ENCODE measurements around the gene NR2F6.

Gene NR2F6

DNA sequence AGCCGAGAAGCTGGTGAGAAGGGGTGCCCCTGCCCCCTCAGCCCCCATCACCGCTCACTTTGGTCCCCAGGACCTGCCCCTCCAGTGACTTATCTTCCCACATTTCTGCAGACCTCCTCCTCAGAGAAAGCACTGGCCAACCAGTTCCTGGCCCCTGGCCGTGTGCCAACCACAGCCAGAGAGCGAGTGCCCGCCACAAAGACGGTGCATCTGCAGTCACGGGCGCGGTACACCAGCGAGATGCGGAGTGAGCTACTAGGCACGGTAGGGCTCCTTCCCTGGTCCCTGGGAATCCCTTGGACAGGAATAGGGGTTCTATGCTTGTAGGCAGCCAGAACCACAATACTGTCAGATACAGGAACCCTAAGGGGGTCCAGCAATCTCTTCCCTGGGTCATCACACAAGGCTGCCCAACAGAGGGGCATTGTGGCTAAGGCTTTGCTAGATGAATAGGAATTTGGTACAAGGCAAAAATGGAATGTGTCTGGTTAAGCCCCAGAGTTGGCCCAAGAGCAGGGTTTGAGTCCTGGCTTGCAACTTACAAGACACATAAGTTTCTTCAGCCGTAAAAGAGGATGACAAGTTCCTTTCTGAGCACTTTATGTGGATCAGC, 29.6 kb downstream of the NR2F6 start:
- H3K4me3 ChIP-seq (ENCODE audit: low read length): peak overlapping the region; percentile 75
- TF ChIP-seq, protein P1, sequence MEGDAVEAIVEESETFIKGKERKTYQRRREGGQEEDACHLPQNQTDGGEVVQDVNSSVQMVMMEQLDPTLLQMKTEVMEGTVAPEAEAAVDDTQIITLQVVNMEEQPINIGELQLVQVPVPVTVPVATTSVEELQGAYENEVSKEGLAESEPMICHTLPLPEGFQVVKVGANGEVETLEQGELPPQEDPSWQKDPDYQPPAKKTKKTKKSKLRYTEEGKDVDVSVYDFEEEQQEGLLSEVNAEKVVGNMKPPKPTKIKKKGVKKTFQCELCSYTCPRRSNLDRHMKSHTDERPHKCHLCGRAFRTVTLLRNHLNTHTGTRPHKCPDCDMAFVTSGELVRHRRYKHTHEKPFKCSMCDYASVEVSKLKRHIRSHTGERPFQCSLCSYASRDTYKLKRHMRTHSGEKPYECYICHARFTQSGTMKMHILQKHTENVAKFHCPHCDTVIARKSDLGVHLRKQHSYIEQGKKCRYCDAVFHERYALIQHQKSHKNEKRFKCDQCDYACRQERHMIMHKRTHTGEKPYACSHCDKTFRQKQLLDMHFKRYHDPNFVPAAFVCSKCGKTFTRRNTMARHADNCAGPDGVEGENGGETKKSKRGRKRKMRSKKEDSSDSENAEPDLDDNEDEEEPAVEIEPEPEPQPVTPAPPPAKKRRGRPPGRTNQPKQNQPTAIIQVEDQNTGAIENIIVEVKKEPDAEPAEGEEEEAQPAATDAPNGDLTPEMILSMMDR (IDR thresholded peaks at IDR 0.05; ENCODE audit: insufficient read depth, low read depth, low read length, missing control alignments): no peak
- DNase-seq (ENCODE audit: low read depth): no peak

DNA sequence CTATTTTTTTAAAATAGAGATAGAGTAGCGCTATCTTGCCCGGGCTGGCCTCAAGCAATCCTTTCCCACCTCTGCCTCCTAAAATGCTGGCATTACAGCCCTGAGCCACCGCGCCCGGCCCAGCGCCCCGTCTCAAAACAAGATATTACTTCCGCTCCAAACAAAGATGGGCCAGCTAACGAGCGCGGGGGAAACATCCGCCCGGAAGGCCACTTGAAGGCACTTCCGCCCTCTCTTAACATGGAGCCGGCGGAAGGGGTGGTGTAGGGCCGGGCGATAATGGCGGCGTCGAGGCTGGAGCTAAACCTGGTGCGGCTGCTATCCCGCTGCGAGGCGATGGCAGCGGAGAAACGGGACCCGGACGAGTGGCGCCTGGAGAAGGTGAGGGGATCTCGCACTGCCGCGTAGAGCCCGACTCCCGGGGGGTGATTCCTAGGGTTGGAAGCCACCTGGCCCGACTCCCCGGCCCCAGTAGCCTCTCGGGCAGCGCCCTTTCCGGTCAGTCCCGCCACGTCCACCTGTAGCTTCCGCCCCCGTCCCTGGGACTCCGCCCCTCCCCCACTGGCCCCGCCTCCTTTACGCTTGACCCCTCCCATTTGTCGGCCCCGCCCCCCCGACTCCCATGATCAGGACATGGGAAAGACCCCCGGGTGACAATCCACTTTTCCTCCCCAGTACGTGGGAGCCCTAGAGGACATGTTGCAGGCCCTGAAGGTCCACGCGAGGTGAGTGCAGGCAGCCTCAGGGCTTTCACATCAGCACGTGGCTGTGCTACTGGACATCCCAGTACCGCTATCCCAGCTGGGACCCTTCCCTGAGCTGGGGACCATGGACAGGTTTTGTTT, 30.4 kb downstream of the NR2F6 start, which contains the start of gene USE1:
TSS of gene USE1 (plus strand) at position 231 of the 845 bp plus-strand sequence. CDS start at position 280, 49 bp downstream.
- TF ChIP-seq, protein P1 (IDR thresholded peaks at IDR 0.05; ENCODE audit: insufficient read depth, low read depth, low read length, missing control alignments): no peak
- DNase-seq (ENCODE audit: low read depth): peak; percentile 91
- H3K4me3 ChIP-seq (ENCODE audit: low read length): peak within 1 kb of the TSS; percentile 75

DNA sequence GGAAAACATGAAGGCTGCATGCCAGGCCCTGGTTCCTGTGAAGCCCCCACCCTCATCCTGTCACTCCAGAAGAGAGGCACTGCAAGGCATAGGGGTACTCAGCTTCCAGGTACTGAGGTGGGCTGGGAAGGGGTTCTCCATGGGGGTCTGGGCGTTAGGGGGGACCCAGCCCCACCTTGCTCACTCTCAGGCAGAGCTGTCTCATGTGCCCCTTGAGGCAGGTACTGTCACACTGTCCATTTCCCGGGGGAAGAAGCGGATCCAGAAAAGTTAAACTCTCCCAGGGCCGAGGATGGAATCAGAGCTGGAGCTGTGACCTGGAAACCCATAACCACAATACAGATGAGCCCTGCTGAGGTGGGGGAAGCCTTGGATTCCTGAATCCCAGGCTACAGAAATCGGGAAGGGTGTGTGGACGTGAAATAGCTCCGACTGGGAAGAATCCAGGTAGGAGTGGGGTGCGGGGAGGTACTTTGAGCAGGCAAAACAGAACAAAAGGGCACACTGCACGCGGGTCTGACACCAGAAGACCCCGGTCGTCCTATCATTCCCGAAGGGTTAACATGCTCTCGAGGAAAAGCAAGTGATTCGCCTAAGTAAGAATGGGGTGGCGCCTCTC, 31.1 kb downstream of the NR2F6 start:
- TF ChIP-seq, protein P1 (IDR thresholded peaks at IDR 0.05; ENCODE audit: insufficient read depth, low read depth, low read length, missing control alignments): no peak
- peak overlapping the region; percentile 75 for H3K4me3 ChIP-seq (ENCODE audit: low read length)
- DNase-seq (ENCODE audit: low read depth): no peak

DNA sequence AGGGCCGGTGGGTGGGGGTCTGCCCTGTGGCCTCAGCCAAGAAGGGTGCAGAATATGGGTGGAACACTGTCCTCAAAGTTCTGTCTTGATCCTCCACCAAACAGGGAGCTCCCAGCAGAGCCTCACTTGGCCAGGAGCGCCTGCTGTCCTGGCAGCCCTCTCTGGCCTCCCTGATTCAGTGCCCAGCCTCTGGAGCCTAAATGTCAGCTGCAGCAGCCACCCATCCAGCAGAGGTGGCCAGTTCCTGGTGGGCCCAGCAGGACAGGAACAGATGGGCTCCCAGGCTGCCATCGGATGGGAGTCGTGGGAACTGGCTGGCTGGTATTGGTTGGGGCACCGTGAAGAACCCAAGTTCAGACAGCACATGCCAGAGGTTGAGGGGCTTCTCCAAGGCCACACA, 32.4 kb downstream of the NR2F6 start:
- TF ChIP-seq, protein P1 (IDR thresholded peaks at IDR 0.05; ENCODE audit: insufficient read depth, low read depth, low read length, missing control alignments): no peak
- H3K4me3 ChIP-seq (ENCODE audit: low read length): no peak overlapping the region
- DNase-seq (ENCODE audit: low read depth): no peak

DNA sequence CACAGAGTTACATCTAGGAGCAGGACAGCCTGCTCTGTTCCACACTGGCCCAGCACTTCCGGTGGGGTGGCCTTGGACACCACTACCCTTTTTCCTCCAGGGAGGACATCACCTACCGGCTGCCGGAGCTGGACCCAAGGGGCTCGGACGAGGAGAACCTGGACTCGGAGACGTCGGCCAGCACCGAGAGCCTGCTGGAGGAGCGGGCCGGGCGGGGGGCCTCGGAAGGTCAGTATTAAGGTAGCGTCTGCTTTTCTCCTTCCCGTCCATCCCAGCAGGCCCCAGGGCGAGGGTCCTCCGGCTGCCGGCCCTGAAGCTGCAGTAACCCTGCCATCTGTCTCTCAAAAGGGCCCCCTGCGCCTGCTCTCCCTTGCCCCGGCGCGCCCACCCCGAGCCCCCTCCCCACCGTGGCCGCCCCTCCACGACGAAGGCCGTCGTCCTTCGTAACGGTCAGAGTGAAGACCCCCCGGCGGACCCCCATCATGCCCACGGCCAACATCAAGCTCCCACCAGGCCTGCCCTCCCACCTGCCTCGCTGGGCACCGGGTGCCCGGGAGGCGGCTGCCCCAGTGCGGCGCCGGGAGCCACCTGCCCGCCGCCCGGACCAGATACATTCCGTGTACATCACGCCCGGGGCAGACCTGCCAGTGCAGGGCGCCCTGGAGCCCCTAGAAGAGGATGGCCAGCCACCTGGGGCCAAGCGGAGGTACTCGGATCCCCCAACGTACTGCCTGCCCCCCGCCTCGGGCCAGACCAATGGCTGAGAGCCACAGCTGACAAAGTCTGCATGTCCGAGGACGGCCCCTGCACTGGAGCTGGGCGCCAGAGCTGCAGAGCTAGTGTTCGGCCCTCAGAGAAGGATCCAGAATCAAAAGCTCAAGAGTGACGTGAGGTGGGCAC, 33.9 kb downstream of the NR2F6 start:
- DNase-seq (ENCODE audit: low read depth): no peak
- TF ChIP-seq, protein P1 (IDR thresholded peaks at IDR 0.05; ENCODE audit: insufficient read depth, low read depth, low read length, missing control alignments): no peak
- H3K4me3 ChIP-seq (ENCODE audit: low read length): no peak overlapping the region

DNA sequence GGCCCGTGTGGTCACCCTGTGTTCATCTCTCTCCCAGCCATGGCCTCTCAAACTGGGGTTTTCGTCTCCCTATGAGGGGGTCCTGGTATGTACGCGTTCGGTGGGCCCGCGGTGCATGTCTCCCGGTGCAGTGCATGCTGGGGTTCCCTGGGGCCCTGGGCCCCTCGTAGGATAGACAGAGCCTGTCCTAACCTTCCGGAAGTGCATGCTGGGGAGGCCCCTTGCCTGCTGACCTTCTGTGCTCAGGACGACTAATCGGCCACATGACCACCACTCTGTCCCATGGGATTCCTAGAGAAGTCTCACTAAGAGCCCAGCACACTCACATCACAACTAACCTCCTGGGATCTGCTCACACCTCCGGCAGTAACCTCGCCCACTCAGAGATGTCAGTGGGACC, 35.4 kb downstream of the NR2F6 start:
- TF ChIP-seq, protein P1 (IDR thresholded peaks at IDR 0.05; ENCODE audit: insufficient read depth, low read depth, low read length, missing control alignments): no peak
- DNase-seq (ENCODE audit: low read depth): no peak

More for the DNA sequence above, 35.4 kb downstream of the NR2F6 start:
- H3K4me3 ChIP-seq (ENCODE audit: low read length): no peak overlapping the region

All from epithelial cell of esophagus (primary cell).